Measurements from ENCODE around the gene ASPA. TPM values are rescaled to one million over a fixed set of nuclear protein-coding genes. Genes with fewer than 3 reads are reported as not detected.

The ASPA gene
- total and polyA plus RNA-seq, 10 of the 15 experiments (the other 5 are each of a cell fraction or from before 2014, with no cell fraction given) = 0.04 to 0.30 TPM; not detected in 8

DNA sequence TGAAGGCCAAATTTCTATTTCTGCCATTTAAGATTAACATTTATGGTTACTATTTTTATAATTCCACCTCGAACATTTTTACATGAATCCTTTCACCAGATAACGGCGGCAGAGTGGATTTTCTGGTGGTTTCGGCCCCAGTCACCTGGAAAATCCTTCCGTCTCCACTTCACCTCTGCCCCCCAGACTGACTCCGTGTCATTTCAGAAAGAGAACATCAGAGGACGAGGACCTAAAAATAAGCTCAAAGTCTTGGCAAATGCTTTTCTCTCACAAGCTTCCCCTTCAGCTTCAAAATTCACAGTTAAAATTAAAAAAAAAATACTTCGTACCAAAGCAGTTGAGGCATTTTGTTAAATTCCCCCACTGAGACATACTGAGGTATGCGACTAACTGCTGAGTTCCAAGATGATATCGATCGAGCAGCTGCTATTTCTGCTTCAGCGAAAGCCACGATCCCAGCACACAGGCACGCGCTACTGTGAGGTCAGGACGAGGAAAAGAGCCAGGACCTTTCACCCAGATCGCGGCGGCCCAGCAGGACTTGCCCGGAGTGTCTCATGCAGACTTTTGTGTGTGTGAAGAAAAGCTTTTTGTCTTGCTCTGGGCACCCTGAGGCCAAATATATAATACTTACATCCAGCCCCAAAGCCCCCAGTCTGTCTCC lies 36.8 kb downstream of the ASPA start:
- no TSS peak for BruUV-seq (replicated peaks)
- no peaks in the 10 kb centered on the region; a peak in 1 of 4 replicates for H3K36me3 ChIP-seq (ENCODE audit: control insufficient read depth in 2 of 2, insufficient read depth in 2 of 2, low read length in 1 of 2)
- FAIRE-seq (no peak), ATAC-seq (no peak), DNase-seq (ENCODE audit: low read depth, low spot score) (no peak)
- 84% methylated on average over 20 of the region's 20 CpGs for WGBS (ENCODE audit: insufficient coverage, insufficient replicate concordance, low lambda C conversion rate, missing lambda C conversion rate)
- intact Hi-C loops (cut with micrococcal nuclease; ENCODE audit: unreplicated experiment) (no loop called here), in situ Hi-C loops (cut with MboI) (no loop called here)
- H3K4me3 ChIP-seq = no peak overlapping the region
- POLR2A ChIA-PET = no interaction called here
- H3K9me3 ChIP-seq (replicated peaks; ENCODE audit: control insufficient read depth, insufficient read depth, low read length) = no peaks in the 10 kb centered on the region
- H3K27ac ChIP-seq (ENCODE audit: control insufficient read depth, insufficient read depth) = no peak overlapping the region
- SMC1A ChIA-PET (ENCODE audit: uncharacterized antibody, unreplicated experiment) = no interaction called here
- CTCF ChIA-PET = interaction anchor here (0.7 kb wide), 1 partner anchor 225 kb away, joined by 3 read pairs; no protein-coding TSS in a partner anchor
- H3K4me1 ChIP-seq (ENCODE audit: control insufficient read depth, insufficient read depth, low read length) = no peaks in the 10 kb centered on the region
- TF ChIP-seq BRCA1 (IDR thresholded peaks at IDR 0.05; ENCODE audit: low read depth, low read length) (no peak), MEF2A (IDR thresholded peaks at IDR 0.05; ENCODE audit: insufficient read depth, low read depth, low read length) (no peak), ZNF687 (IDR thresholded peaks at IDR 0.05) (no peak), YBX1 (IDR thresholded peaks at IDR 0.05) (no peak), ATF7 (IDR thresholded peaks at IDR 0.05; ENCODE audit: low read depth) (no peak), SREBF2 (IDR thresholded peaks at IDR 0.05; ENCODE audit: low read length) (no peak), NFYB (IDR thresholded peaks at IDR 0.05; ENCODE audit: insufficient read depth, low read depth, low read length) (no peak), ZBTB40 (IDR thresholded peaks at IDR 0.05; ENCODE audit: borderline replicate concordance) (no peak), CHD4 (IDR thresholded peaks at IDR 0.05) (no peak)
- no peaks in the 10 kb centered on the region for H4K20me1 ChIP-seq (ENCODE audit: control insufficient read depth, insufficient read depth)
- no peak overlapping the region for H2AFZ ChIP-seq (ENCODE audit: control insufficient read depth, low read depth, low read length)
- no peak overlapping the region for H3K4me2 ChIP-seq (ENCODE audit: control insufficient read depth, insufficient read depth)
- RAD21 ChIA-PET (ENCODE audit: unreplicated experiment) = no interaction called here
- H3K79me2 ChIP-seq (ENCODE audit: control insufficient read depth, insufficient read depth, low read length) = no peaks in the 10 kb centered on the region
- no peaks in the 10 kb centered on the region for H3K27me3 ChIP-seq (replicated peaks in 1 of 2; ENCODE audit: control insufficient read depth in 2 of 2, insufficient read depth in 2 of 2, low read length in 1 of 2)
- H3K9ac ChIP-seq (ENCODE audit: control insufficient read depth, insufficient read depth, low read length) = no peak overlapping the region

All from GM12878 (cell line).